ENCODE data around the gene NF1. TPM values are rescaled to one million over a fixed set of nuclear protein-coding genes. Genes with fewer than 3 reads are reported as not detected.
"Not testable (repeated sequence)": the region's sequence is repeated elsewhere in the genome, so short reads cannot be mapped to it uniquely, and the experiment has no call there.

The NF1 gene
- polyA plus RNA-seq, 3 donors: 1.2 to 7.4 (median 2.1) TPM

DNA sequence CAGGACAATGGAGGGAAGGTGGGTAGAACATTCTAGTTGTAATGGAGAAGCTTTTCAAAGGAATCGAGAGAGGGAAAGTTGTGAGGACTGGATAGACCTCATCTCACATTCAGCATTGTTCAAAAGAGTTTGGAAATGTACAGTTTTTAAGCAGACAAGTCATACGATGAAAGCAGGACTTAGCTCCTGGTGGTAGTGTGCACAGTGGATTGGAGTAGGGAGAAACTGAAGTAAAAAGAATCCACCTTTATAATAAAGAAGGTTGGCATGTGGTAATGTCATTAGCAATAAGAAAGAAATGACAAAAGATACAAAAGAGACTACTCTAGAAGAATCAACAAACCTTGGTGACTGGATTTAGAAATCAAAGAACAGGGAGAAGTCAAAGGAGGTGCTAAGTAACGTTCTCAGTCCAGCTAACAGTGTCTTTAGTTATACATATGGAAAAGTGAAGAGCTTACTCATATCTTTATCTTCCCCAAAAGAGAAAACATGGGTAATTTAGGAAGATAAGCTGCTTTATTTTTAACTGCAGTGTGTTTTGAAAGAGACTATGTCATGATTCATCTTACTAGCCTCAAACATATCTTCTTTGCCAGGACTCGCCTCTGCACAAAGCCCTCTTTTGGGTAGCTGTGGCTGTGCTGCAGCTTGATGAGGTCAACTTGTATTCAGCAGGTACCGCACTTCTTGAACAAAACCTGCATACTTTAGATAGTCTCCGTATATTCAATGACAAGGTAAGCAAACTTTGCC lies 245.3 kb downstream of the NF1 start:
- Histone ChIP-seq H2AFZ (ENCODE audit: insufficient read depth, low read depth, low read length, poor library complexity, severe bottlenecking) (no peak overlapping the region), H3K9me3 (replicated peaks in 1 of 2; ENCODE audit: control insufficient read depth in 1 of 2, insufficient read depth in 1 of 2, low read length in 2 of 2) (no peaks in the 10 kb centered on the region), H3K4me1 (ENCODE audit: control insufficient read depth in 1 of 2, insufficient read depth in 2 of 2, low read length in 2 of 2) (peaks cover 3 to 16% of the 10 kb centered on the region in 2 donors), H3K27ac (ENCODE audit: low read depth in 1 of 2, low read length in 2 of 2) (peak overlapping the region in 1 of 2 donors; percentile 33), H3K4me2 (replicated peaks; ENCODE audit: extremely low read depth, low read length, poor library complexity, severe bottlenecking) (peak overlapping the region; percentile 3), H3K9ac (ENCODE audit: insufficient read depth, low read length, poor library complexity, severe bottlenecking) (peak overlapping the region; percentile 21), H3K4me3 (replicated peaks in 1 of 3; ENCODE audit: low read depth in 2 of 3, low read length in 3 of 3) (no peak overlapping the region), H3K36me3 (replicated peaks in 1 of 2; ENCODE audit: control insufficient read depth in 1 of 2, insufficient read depth in 2 of 2, low read length in 2 of 2) (peaks cover 0 to 33% of the 10 kb centered on the region in 2 donors), H3K27me3 (ENCODE audit: control insufficient read depth in 2 of 2, insufficient read depth in 2 of 2, low read length in 2 of 2) (no peaks in the 10 kb centered on the region), H4K20me1 (ENCODE audit: insufficient read depth, low read length) (no peaks in the 10 kb centered on the region), H3K79me2 (ENCODE audit: insufficient read depth, low read length) (no peaks in the 10 kb centered on the region)
- intact Hi-C loops (cut with micrococcal nuclease): no loop called here
- DNase-seq: peak in 1 of 3 donors; percentile 11
- H3K27ac Mint-ChIP-seq: peak overlapping the region in 3 of 7 donors; percentile 11 to 20 (median 19)
- TF ChIP-seq, protein P1, sequence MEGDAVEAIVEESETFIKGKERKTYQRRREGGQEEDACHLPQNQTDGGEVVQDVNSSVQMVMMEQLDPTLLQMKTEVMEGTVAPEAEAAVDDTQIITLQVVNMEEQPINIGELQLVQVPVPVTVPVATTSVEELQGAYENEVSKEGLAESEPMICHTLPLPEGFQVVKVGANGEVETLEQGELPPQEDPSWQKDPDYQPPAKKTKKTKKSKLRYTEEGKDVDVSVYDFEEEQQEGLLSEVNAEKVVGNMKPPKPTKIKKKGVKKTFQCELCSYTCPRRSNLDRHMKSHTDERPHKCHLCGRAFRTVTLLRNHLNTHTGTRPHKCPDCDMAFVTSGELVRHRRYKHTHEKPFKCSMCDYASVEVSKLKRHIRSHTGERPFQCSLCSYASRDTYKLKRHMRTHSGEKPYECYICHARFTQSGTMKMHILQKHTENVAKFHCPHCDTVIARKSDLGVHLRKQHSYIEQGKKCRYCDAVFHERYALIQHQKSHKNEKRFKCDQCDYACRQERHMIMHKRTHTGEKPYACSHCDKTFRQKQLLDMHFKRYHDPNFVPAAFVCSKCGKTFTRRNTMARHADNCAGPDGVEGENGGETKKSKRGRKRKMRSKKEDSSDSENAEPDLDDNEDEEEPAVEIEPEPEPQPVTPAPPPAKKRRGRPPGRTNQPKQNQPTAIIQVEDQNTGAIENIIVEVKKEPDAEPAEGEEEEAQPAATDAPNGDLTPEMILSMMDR (IDR thresholded peaks at IDR 0.05): no peak
- 56% methylated on average over 2 of the region's 6 CpGs for WGBS (ENCODE audit: insufficient coverage)
- H3K27me3 Mint-ChIP-seq (ENCODE audit: low read depth in 3 of 3): no peaks in the 10 kb centered on the region
- H3K4me3 Mint-ChIP-seq: no peak overlapping the region
- H3K9me3 Mint-ChIP-seq: no peaks in the 10 kb centered on the region
- H3K36me3 Mint-ChIP-seq: peaks cover 19% of the 10 kb centered on the region in 2 donors
- peaks cover 12% of the 10 kb centered on the region for H3K4me1 Mint-ChIP-seq

- H3K4me1 ChIP-seq (ENCODE audit: control insufficient read depth in 1 of 2, insufficient read depth in 2 of 2, low read length in 2 of 2); intact Hi-C loops (cut with micrococcal nuclease); DNase-seq; H3K27ac ChIP-seq (ENCODE audit: low read depth in 1 of 2, low read length in 2 of 2); H4K20me1 ChIP-seq (ENCODE audit: insufficient read depth, low read length); H3K79me2 ChIP-seq (ENCODE audit: insufficient read depth, low read length); H3K27ac Mint-ChIP-seq; H3K27me3 Mint-ChIP-seq (ENCODE audit: low read depth in 3 of 3); H3K4me2 ChIP-seq (replicated peaks; ENCODE audit: extremely low read depth, low read length, poor library complexity, severe bottlenecking); H3K9me3 Mint-ChIP-seq; H2AFZ ChIP-seq (ENCODE audit: insufficient read depth, low read depth, low read length, poor library complexity, severe bottlenecking); H3K4me1 Mint-ChIP-seq; H3K4me3 ChIP-seq (replicated peaks in 1 of 3; ENCODE audit: low read depth in 2 of 3, low read length in 3 of 3); H3K9me3 ChIP-seq (replicated peaks in 1 of 2; ENCODE audit: control insufficient read depth in 1 of 2, insufficient read depth in 1 of 2, low read length in 2 of 2); H3K27me3 ChIP-seq (ENCODE audit: control insufficient read depth in 2 of 2, insufficient read depth in 2 of 2, low read length in 2 of 2); H3K4me3 Mint-ChIP-seq; H3K9ac ChIP-seq (ENCODE audit: insufficient read depth, low read length, poor library complexity, severe bottlenecking): not testable (repeated sequence)
- H3K36me3 Mint-ChIP-seq: peaks cover 24 to 26% of the 10 kb centered on the region in 2 donors
- peaks cover 0 to 29% of the 10 kb centered on the region in 2 donors for H3K36me3 ChIP-seq (replicated peaks in 1 of 2; ENCODE audit: control insufficient read depth in 1 of 2, insufficient read depth in 2 of 2, low read length in 2 of 2)
- no CpG with 5 or more reads among the region's 34 CpGs for WGBS (ENCODE audit: insufficient coverage)
These were observed 250.5 kb downstream of the NF1 start for GRCh38 chr17:31345191-31345747.
